Adrenal gland (tissue), 12 donors: ENCODE measurements around the gene FAM50A. TPM values are rescaled to one million over a fixed set of nuclear protein-coding genes. Genes with fewer than 3 reads are reported as not detected.

ENCODE experiments used
- DNase-seq, 7 donors: peaks; one replicate each; pipeline ENCODE4 v3.0.0-alpha.2; 2019 to 2020
- H3K27ac ChIP-seq, 5 donors: fragments of 200-600 bp; sonication (generic) in 4 of 5; 1 replicate in 3 of 5; 2 replicates in 2 of 5; pipeline versions ENCODE4 v1.5.1 to v1.8.0; 2016 to 2020; ENCODE audit warnings: mild to moderate bottlenecking in 1 of 5
- H3K27me3 ChIP-seq: fragments of 200-600 bp; 2 replicates; pipeline ENCODE4 v1.8.0; 2021
- H3K36me3 ChIP-seq, 2 donors: fragments of 200-600 bp; replicated peaks in 1 of 2; 1 replicate in 1 of 2; 2 replicates in 1 of 2; pipeline versions ENCODE4 v1.5.1 to v1.8.0; 2018 to 2022
- H3K4me1 ChIP-seq, 2 donors: fragments of 200-600 bp; replicated peaks in 1 of 2; 1 replicate in 1 of 2; 2 replicates in 1 of 2; pipeline versions ENCODE4 v1.5.1 to v1.8.0; 2018 to 2021
- H3K4me3 ChIP-seq, 4 donors: fragments of 200-600 bp; sonication (generic) in 3 of 4; one replicate each; pipeline ENCODE4 v1.5.1; 2016 to 2018
- H3K9me3 ChIP-seq, 3 donors: fragments of 200-600 bp; sonication (generic) in 1 of 3; replicated peaks in 1 of 3; 1 replicate in 2 of 3; 2 replicates in 1 of 3; pipeline versions ENCODE4 v1.5.1 to v1.8.0; 2016 to 2021
- CTCF ChIP-seq, 6 experiments: fragments of 450-650 bp in 4 of 6; fragments of 200-600 bp in 2 of 6; sonication (generic) in 1 of 6; IDR thresholded peaks; 1 replicate in 5 of 6; 2 replicates in 1 of 6; pipeline versions ENCODE4 v1.5.1 to v1.8.0; 2016 to 2021; ENCODE audit warnings: antibody characterized with exemption in 6 of 6, mild to moderate bottlenecking in 2 of 6, moderate library complexity in 1 of 6
- POLR2A ChIP-seq, 2 donors: fragments of 450-650 bp; IDR thresholded peaks; one replicate each; pipeline ENCODE4 v1.6.1; 2017; ENCODE audit warnings: antibody characterized with exemption in 2 of 2, mild to moderate bottlenecking in 2 of 2, moderate library complexity in 1 of 2
- WGBS, 4 donors: extraction: QIAGEN DNeasy Blood & Tissue Kit in 2 of 4; methylation state at CpG; one replicate each; pipeline versions ENCODE4 v1.1.5 to v1.1.7; 2013 to 2017; 5-methylcytosine and 5-hydroxymethylcytosine counted together
- intact Hi-C, 2 donors: fragments of 100-400 bp; cut with DNase I; formaldehyde crosslinking; loops; one replicate each; pipeline versions ENCODE4 v1.14.1 to v1.15.0; 2022 to 2023
- polyA plus RNA-seq, 3 donors: library from polyadenylated mRNA; stranded (reverse); fragments of 200-250 nt in 2 of 3; fragments of 350-450 nt in 1 of 3; fragmentation: Illumina TruSeq in 1 of 3; extraction: RNeasy Lipid Tissue Mini Kit (QIAGEN cat#74804) in 1 of 3; gene quantifications; one replicate each; pipeline ENCODE4 v1.2.3, GENCODE V29; 2013 to 2014
- total RNA-seq, 9 donors: library from RNA; depleted of rRNA in 4 of 9; stranded (reverse); fragments of >200 nt in 4 of 9; fragments of 120-200 nt in 1 of 9; fragmentation: NEBNext Ultra II Directional in 1 of 9; extraction: Animal tissue kit (Norgen Biotek cat#: 25700) in 1 of 9; gene quantifications; one replicate each; pipeline versions ENCODE4 v1.1.0 to v1.2.4, GENCODE V29; 2013 to 2023
- donor health status: healthy with polysubstance abuse.
- donor health status: Bipolar disorder and iron deficiency.
- donor health status: DM: yes; HTN: yes; CAD: no.
- donor health status: DM: no; HTN: no; CAD: no.
- donor health status: DM: no; HTN: no; CAD: no.
- donor health status: DM: yes; HTN: yes; CAD: no.

FAM50A gene
- total and polyA plus RNA-seq, 12 donors: 25.1 to 451 (median 59.4) TPM

GRCh38 chrX:154459832-154460231 is 15.9 kb downstream of the FAM50A start:
- WGBS, 4 donors: 61 to 82% (median 73%) methylated on average over 7 to 14 of the region's 14 CpGs

DNA sequence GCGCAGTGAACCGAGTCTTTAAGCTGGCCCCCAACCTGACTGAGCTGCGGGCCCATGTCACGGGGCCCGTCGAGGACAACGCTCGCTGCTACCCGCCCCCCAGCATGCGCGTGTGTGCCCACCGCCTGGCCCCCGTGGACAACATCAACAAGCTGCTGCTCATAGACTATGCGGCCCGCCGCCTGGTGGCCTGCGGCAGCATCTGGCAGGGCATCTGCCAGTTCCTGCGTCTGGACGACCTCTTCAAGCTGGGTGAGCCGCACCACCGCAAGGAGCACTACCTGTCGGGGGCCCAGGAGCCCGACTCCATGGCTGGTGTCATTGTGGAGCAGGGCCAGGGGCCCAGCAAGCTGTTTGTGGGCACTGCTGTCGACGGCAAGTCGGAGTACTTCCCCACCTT is 16.4 kb downstream of the FAM50A start:
- no peak overlapping the region for H3K27ac ChIP-seq
- WGBS, 4 donors: 82 to 100% (median 87%) methylated on average over 1 to 26 of the region's 26 CpGs
- intact Hi-C loops: no loop called here

More at GRCh38 chrX:154459832-154460231, 15.9 kb downstream of the FAM50A start:
- no peaks in the 10 kb centered on the region for H3K27me3 ChIP-seq
- no peak for DNase-seq
- no peaks in the 10 kb centered on the region for H3K9me3 ChIP-seq
- TF ChIP-seq CTCF (IDR thresholded peaks at IDR 0.05) (no peak), POLR2A (IDR thresholded peaks at IDR 0.05) (no peak)
- H3K4me1 ChIP-seq: no peaks in the 10 kb centered on the region
- intact Hi-C loops: no loop called here
- peaks cover 0 to 9% of the 10 kb centered on the region in 2 donors for H3K36me3 ChIP-seq
- no peak overlapping the region for H3K4me3 ChIP-seq
- H3K27ac ChIP-seq: peak overlapping the region in 1 of 5 donors; percentile 20

GRCh38 chrX:154462396-154462795 is 18.5 kb downstream of the FAM50A start:
- H3K27me3 ChIP-seq: no peaks in the 10 kb centered on the region
- no peaks in the 10 kb centered on the region for H3K4me1 ChIP-seq
- no peak overlapping the region for H3K27ac ChIP-seq
- no peak overlapping the region for H3K4me3 ChIP-seq
- intact Hi-C loops: no loop called here
- DNase-seq: no peak
- H3K36me3 ChIP-seq: peaks cover 0 to 33% of the 10 kb centered on the region in 2 donors
- TF ChIP-seq POLR2A (IDR thresholded peaks at IDR 0.05) (no peak), CTCF (IDR thresholded peaks at IDR 0.05) (no peak)
- H3K9me3 ChIP-seq: no peaks in the 10 kb centered on the region
- WGBS, 4 donors: 75 to 88% (median 86%) methylated on average over 2 to 8 of the region's 8 CpGs

More for the DNA sequence above, 16.4 kb downstream of the FAM50A start:
- Histone ChIP-seq H3K4me1 (no peaks in the 10 kb centered on the region), H3K27me3 (no peaks in the 10 kb centered on the region), H3K9me3 (no peaks in the 10 kb centered on the region), H3K4me3 (no peak overlapping the region), H3K36me3 (peaks cover 0 to 14% of the 10 kb centered on the region in 2 donors)
- no peak for TF ChIP-seq POLR2A (IDR thresholded peaks at IDR 0.05)
- TF ChIP-seq CTCF (IDR thresholded peaks at IDR 0.05): no peak
- peak in 1 of 7 donors; percentile 57 for DNase-seq

- 89 to 100% (median 96%) methylated on average over 1 to 35 of the region's 36 CpGs for WGBS, 4 donors
- H3K9me3 ChIP-seq: no peaks in the 10 kb centered on the region
- TF ChIP-seq POLR2A (IDR thresholded peaks at IDR 0.05): no peak
- TF ChIP-seq CTCF (IDR thresholded peaks at IDR 0.05): no peak
- no peaks in the 10 kb centered on the region for H3K4me1 ChIP-seq
- peaks cover 0 to 46% of the 10 kb centered on the region in 2 donors for H3K36me3 ChIP-seq
- intact Hi-C loops: no loop called here
- no peak overlapping the region for H3K27ac ChIP-seq
- DNase-seq: no peak
- H3K4me3 ChIP-seq: no peak overlapping the region
- H3K27me3 ChIP-seq: no peaks in the 10 kb centered on the region
These were observed 19.8 kb downstream of the FAM50A start for GRCh38 chrX:154463611-154464220.
